ENCODE data around the gene PLA2G2D. TPM values are rescaled to one million over a fixed set of nuclear protein-coding genes. Genes with fewer than 3 reads are reported as not detected.

Gene PLA2G2D
- total RNA-seq, 1 experiment from 2014 or later = not detected

DNA sequence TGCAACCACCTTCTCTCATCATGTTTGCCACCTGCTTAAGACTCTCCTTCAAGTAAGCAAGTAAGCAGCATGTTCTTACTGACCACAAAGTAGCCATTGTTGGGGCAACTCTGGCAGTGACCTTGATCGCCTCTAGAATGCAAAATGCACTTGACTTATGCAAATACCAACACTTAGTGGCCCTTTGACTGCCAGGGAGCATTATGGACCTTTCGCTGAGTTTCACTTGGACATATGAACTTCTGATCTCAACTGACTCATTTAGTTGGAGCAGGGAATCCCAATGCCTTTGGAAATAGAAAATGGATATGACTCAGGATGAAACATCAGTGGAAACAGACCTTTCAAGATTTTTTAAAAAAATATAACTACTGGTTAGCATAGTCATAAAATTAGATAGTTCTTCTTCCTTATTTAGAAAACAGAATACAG is 55.5 kb downstream of the PLA2G2D start:
- H3K9me3 ChIP-seq (ENCODE audit: control insufficient read depth, low read depth, low read length) = no peaks in the 10 kb centered on the region
- no peak overlapping the region for H3T11ph ChIP-seq (ENCODE audit: low read length)
- no peak overlapping the region for H3K4me3 Mint-ChIP-seq
- H3K14ac ChIP-seq (ENCODE audit: insufficient read depth, low read length) = no peak overlapping the region
- WGBS (ENCODE audit: extremely low coverage, insufficient read length, low lambda C conversion rate) = no CpG with 5 or more reads among the region's 2 CpGs
- H2BK12ac ChIP-seq (ENCODE audit: insufficient read length, low read depth, low read length) = no peak overlapping the region
- no peaks in the 10 kb centered on the region for H3K79me1 ChIP-seq (ENCODE audit: insufficient read depth, low read depth, low read length, poor library complexity, severe bottlenecking)
- no peak overlapping the region for H2BK120ac ChIP-seq (ENCODE audit: low read depth, low read length, poor library complexity, severe bottlenecking)
- H3K4me1 ChIP-seq (ENCODE audit: insufficient read depth, low read length) = no peaks in the 10 kb centered on the region
- no peak overlapping the region for H4K5ac ChIP-seq (ENCODE audit: insufficient read length, low read depth, low read length)
- DNase-seq = no peak
- H3K36me3 Mint-ChIP-seq (ENCODE audit: insufficient read depth in 1 of 3, low read depth in 3 of 3) = no peaks in the 10 kb centered on the region
- no peak overlapping the region for H2AK5ac ChIP-seq (ENCODE audit: insufficient read length, low read length)
- H2BK20ac ChIP-seq (ENCODE audit: low read depth, low read length, poor library complexity, severe bottlenecking) = no peak overlapping the region
- no peak overlapping the region for H2AFZ ChIP-seq (ENCODE audit: low read length)
- peaks cover 4% of the 10 kb centered on the region for H3K27me3 Mint-ChIP-seq (ENCODE audit: low read depth)
- no peak overlapping the region for H3K27ac Mint-ChIP-seq
- no peak overlapping the region for H3K4ac ChIP-seq (ENCODE audit: low read depth, low read length)
- no peaks in the 10 kb centered on the region for H3K27me3 ChIP-seq (ENCODE audit: insufficient read depth, low read length)
- no peak overlapping the region for H3K56ac ChIP-seq (ENCODE audit: insufficient read length, low read depth, low read length)
- H3K4me1 Mint-ChIP-seq = no peaks in the 10 kb centered on the region
- no peak overlapping the region for H3K9ac ChIP-seq (ENCODE audit: extremely low read depth, insufficient read length, low read length)
- H2BK5ac ChIP-seq (ENCODE audit: insufficient read length, low read length) = no peak overlapping the region
- peaks cover 0 to 5% of the 10 kb centered on the region in 2 experiments; a peak in 3 of 5 replicates for H3K9me3 Mint-ChIP-seq
- H2BK15ac ChIP-seq (ENCODE audit: low read depth, low read length) = no peak overlapping the region
- H4K91ac ChIP-seq (ENCODE audit: insufficient read length, low read depth, low read length) = no peak overlapping the region
- no peak overlapping the region for H3K27ac ChIP-seq (ENCODE audit: insufficient read length, low read depth, low read length)
- no peaks in the 10 kb centered on the region for H3K23me2 ChIP-seq (ENCODE audit: insufficient read length, low read depth, low read length, poor library complexity, severe bottlenecking)
- TF ChIP-seq CTCF (conservative IDR thresholded peaks at IDR 0.05) = no peak
- no peak overlapping the region for H3K18ac ChIP-seq (ENCODE audit: insufficient read length, low read depth, low read length)
- H4K8ac ChIP-seq (replicated peaks; ENCODE audit: insufficient read length, low read depth, low read length) = no peak overlapping the region
- no peaks in the 10 kb centered on the region for H3K79me2 ChIP-seq (ENCODE audit: insufficient read depth, low read length)
- no peak overlapping the region for H3K4me2 ChIP-seq (ENCODE audit: insufficient read depth, insufficient read length, low read length)
- H3K23ac ChIP-seq (ENCODE audit: insufficient read length, low read depth, low read length) = no peak overlapping the region
- H4K20me1 ChIP-seq (ENCODE audit: control insufficient read depth, insufficient read depth, insufficient read length) = no peaks in the 10 kb centered on the region

Other genes starting within 250 kb of the PLA2G2D start
- gene OTUD3, start 237.1 kb downstream of the PLA2G2D start, total RNA-seq (2021) = 10.0 and 12.0 TPM in 2 replicates
- not detected in 2 replicates for gene PLA2G2E, start 195.9 kb downstream of the PLA2G2D start, total RNA-seq (2021)
- 6.2 and 7.1 TPM in 2 replicates for gene PLA2G2A, start 139.9 kb downstream of the PLA2G2D start, total RNA-seq (2021)
- not detected in 2 replicates for gene PLA2G5, start 49.3 kb downstream of the PLA2G2D start, total RNA-seq (2021)
- not detected in 2 replicates for gene PLA2G2F, start 19.8 kb upstream of the PLA2G2D start, total RNA-seq (2021)
- gene UBXN10, start 66.6 kb upstream of the PLA2G2D start, total RNA-seq (2021) = 0.59 and 0.90 TPM in 2 replicates
- not detected in 2 replicates for gene PLA2G2C, start 67.0 kb upstream of the PLA2G2D start, total RNA-seq (2021)
- gene VWA5B1, start 171.3 kb upstream of the PLA2G2D start, total RNA-seq (2021) = 0.18 TPM in 1 of 2 replicates, not detected in the other

Measured in H9 (cell line).